ENCODE data around the gene PANX2. TPM values are rescaled to one million over a fixed set of nuclear protein-coding genes. Genes with fewer than 3 reads are reported as not detected.

The PANX2 gene
- total and polyA plus RNA-seq, 4 donors = 0.39 to 14.8 (median 1.5) TPM

GRCh38 chr22:50204998-50205397, 34.5 kb downstream of the PANX2 start (continued):
- peak; percentile 84 for TF ChIP-seq HNF4G (IDR thresholded peaks at IDR 0.05)

GRCh38 chr22:50205781-50206569, 35.4 kb downstream of the PANX2 start:
- no peaks in the 10 kb centered on the region for H3K27me3 ChIP-seq (ENCODE audit: control insufficient read depth in 4 of 4, insufficient read depth in 4 of 4, low read length in 3 of 4)
- H3K4me1 ChIP-seq (ENCODE audit: control insufficient read depth in 4 of 4, insufficient read depth in 4 of 4, low read length in 3 of 4) = peaks cover 8 to 82% (median 51%) of the 10 kb centered on the region in 4 donors
- no peaks in the 10 kb centered on the region for H3K9me3 ChIP-seq (ENCODE audit: control insufficient read depth in 4 of 4, low read length in 3 of 4)
- TF ChIP-seq TAF1 (conservative IDR thresholded peaks at IDR 0.05) (peak; percentile 97), RXRA (IDR thresholded peaks at IDR 0.05) (peak; percentile 98 to 99), SP1 (IDR thresholded peaks at IDR 0.05) (peak; percentile 92), GABPA (IDR thresholded peaks at IDR 0.05 in 1 of 2, conservative IDR thresholded peaks at IDR 0.05 in 1 of 2) (peak in 1 of 2 donors; percentile 52), YY1 (IDR thresholded peaks at IDR 0.05) (peak; percentile 85), ATF3 (IDR thresholded peaks at IDR 0.05) (no peak), REST (IDR thresholded peaks at IDR 0.05) (peak; percentile 80), NR2F2 (IDR thresholded peaks at IDR 0.05) (peak; percentile 73), RAD21 (IDR thresholded peaks at IDR 0.05) (no peak), HNF4G (IDR thresholded peaks at IDR 0.05) (peak; percentile 37), EGR1 (IDR thresholded peaks at IDR 0.05; ENCODE audit: low read depth in 2 of 2) (peak in 1 of 2 donors; percentile 52), MAX (IDR thresholded peaks at IDR 0.05) (peak; percentile 93), ZBTB33 (IDR thresholded peaks at IDR 0.05) (no peak), FOXA2 (IDR thresholded peaks at IDR 0.05) (peak; percentile 43), HNF4A (conservative IDR thresholded peaks at IDR 0.05) (peak; percentile 79 to 86), CTCF (IDR thresholded peaks at IDR 0.05; ENCODE audit: low read depth, low read length, missing input control) (no peak), FOXA1 (IDR thresholded peaks at IDR 0.05) (no peak), JUND (IDR thresholded peaks at IDR 0.05) (peak; percentile 32 to 47)
- peaks cover 0 to 25% (median 13%) of the 10 kb centered on the region in 4 donors for H3K36me3 ChIP-seq (ENCODE audit: control insufficient read depth in 4 of 4, insufficient read depth in 3 of 4, low read depth in 1 of 4, low read length in 3 of 4)
- DNase-seq (ENCODE audit: low spot score) = peak; percentile 57
- WGBS = 41% methylated on average over 45 of the region's 45 CpGs
- peak overlapping the region; percentile 87 to 93 for H3K27ac ChIP-seq (ENCODE audit: low read depth in 1 of 2, low read length in 2 of 2)
- peak overlapping the region in 1 of 2 donors; percentile 40 for H3K9ac ChIP-seq (ENCODE audit: low read depth in 1 of 2, low read length in 2 of 2)
- peak overlapping the region in 2 of 3 donors; percentile 30 to 35 for H3K4me3 ChIP-seq (ENCODE audit: low read depth in 1 of 3, low read length in 3 of 3)
